HCT116 (cell line): ENCODE data around the gene TBC1D21. TPM values are rescaled to one million over a fixed set of nuclear protein-coding genes. Genes with fewer than 3 reads are reported as not detected.

ENCODE experiments used
- ATAC-seq: fragments of 200-7000 bp; cut with Tn5 transposase; 2 replicates; pipeline ENCODE4 v1.9.1; 2020; ENCODE audit warnings: mild to moderate bottlenecking, moderate library complexity
- BruUV-seq: library from RNA; stranded (reverse); fragments of 400-500 nt; replicated peaks from 2 replicates; lab custom pipeline; 2021; lab: Mats Ljungman, UMichigan
- CTCF ChIA-PET: fragments of 300-600 bp; sonication (Branson Sonifier 250); formaldehyde crosslinking; loops from one replicate; lab custom pipeline; 2021; ENCODE audit warnings: antibody characterized with exemption; lab: Charles Lee
- POLR2A ChIA-PET: fragments of 300-600, 350-600 bp; sonication (Branson Sonifier 250); formaldehyde crosslinking; loops from one replicate; lab custom pipeline; 2021; ENCODE audit warnings: antibody characterized with exemption; lab: Charles Lee
- RAD21 ChIA-PET, 2 experiments: fragments of 300-600 bp; sonication (Branson Sonifier 250); formaldehyde crosslinking; loops; one replicate each; lab custom pipeline; 2023; ENCODE audit warnings: low total read pairs in 2 of 2; ENCODE audit not compliant: uncharacterized antibody in 2 of 2, unreplicated experiment in 2 of 2, low non-redundant PET in 1 of 2; lab: Charles Lee
- DNase-seq: peaks from one replicate; pipeline ENCODE4 v3.0.0-alpha.2; 2010; ENCODE audit warnings: low read depth, low spot score
- H2AFZ ChIP-seq: fragments of 200-600 bp; shearing (Covaris generic), sonication (generic); 2 replicates; pipeline ENCODE4 v1.6.1; 2017; ENCODE audit warnings: low read depth, mixed run types, mixed read lengths, antibody characterized with exemption, low read length; ENCODE audit not compliant: poor library complexity, severe bottlenecking
- H3K27ac ChIP-seq: 2 replicates; pipeline ENCODE4 v1.5.1; 2012; ENCODE audit warnings: low read depth, low read length
- H3K27me3 ChIP-seq: fragments of 200-600 bp; sonication (generic); 2 replicates; pipeline ENCODE4 v1.6.1; 2016; ENCODE audit warnings: mixed run types, low read length, mixed read lengths; ENCODE audit not compliant: insufficient read depth
- H3K36me3 ChIP-seq, 2 experiments: fragments of 200-500 bp in 1 of 2; fragments of 200-600 bp in 1 of 2; sonication (Bioruptor generic) in 1 of 2; sonication (generic) in 1 of 2; 2 replicates each; pipeline versions ENCODE4 v1.5.1 to v1.6.1; 2014 to 2016; ENCODE audit warnings: low read length in 2 of 2, inconsistent platforms in 1 of 2, mixed read lengths in 1 of 2, mixed run types in 1 of 2; ENCODE audit not compliant: insufficient read depth in 2 of 2, control insufficient read depth in 1 of 2
- H3K4me1 ChIP-seq, 2 experiments: fragments of 200-600 bp in 1 of 2; sonication (generic) in 1 of 2; 2 replicates each; pipeline versions ENCODE4 v1.5.1 to v1.6.1; 2012 to 2017; ENCODE audit warnings: low read length in 2 of 2, inconsistent platforms in 1 of 2, mild to moderate bottlenecking in 1 of 2, mixed read lengths in 1 of 2, mixed run types in 1 of 2, moderate library complexity in 1 of 2; ENCODE audit not compliant: insufficient read depth in 2 of 2, control insufficient read depth in 1 of 2
- H3K4me2 ChIP-seq: fragments of 200-600 bp; sonication (generic); 2 replicates; pipeline ENCODE4 v1.6.1; 2017; ENCODE audit warnings: mixed run types, low read length, mixed read lengths
- H3K4me3 ChIP-seq, 2 experiments: fragments of 200-600 bp in 1 of 2; sonication (generic) in 1 of 2; replicated peaks in 1 of 2; 2 replicates each; pipeline ENCODE4 v1.5.1; 2011 to 2016; ENCODE audit warnings: low read length in 2 of 2, control low read depth in 1 of 2, low read depth in 1 of 2, mild to moderate bottlenecking in 1 of 2, mixed read lengths in 1 of 2, mixed run types in 1 of 2
- H3K79me2 ChIP-seq: fragments of 200-600 bp; sonication (generic); 2 replicates; pipeline ENCODE4 v1.6.1; 2017; ENCODE audit warnings: mild to moderate bottlenecking, mixed run types, low read length, moderate library complexity, mixed read lengths; ENCODE audit not compliant: insufficient read depth
- H3K9ac ChIP-seq: fragments of 200-600 bp; sonication (generic); 2 replicates; pipeline ENCODE4 v1.6.1; 2016; ENCODE audit warnings: low read length, mixed read lengths
- H3K9me2 ChIP-seq: fragments of 200-600 bp; sonication (generic), shearing (Covaris generic); 2 replicates; pipeline ENCODE4 v1.6.1; 2017; ENCODE audit warnings: mixed run types, mild to moderate bottlenecking, moderate library complexity; ENCODE audit not compliant: insufficient read depth
- H3K9me3 ChIP-seq, 2 experiments: fragments of 200-500 bp in 1 of 2; fragments of 200-600 bp in 1 of 2; sonication (Bioruptor generic) in 1 of 2; sonication (generic) in 1 of 2; 2 replicates each; pipeline ENCODE4 v1.6.1; 2014 to 2017; ENCODE audit warnings: low read length in 2 of 2, mixed read lengths in 2 of 2, inconsistent platforms in 1 of 2, low read depth in 1 of 2, mild to moderate bottlenecking in 1 of 2, mixed run types in 1 of 2, moderate library complexity in 1 of 2; ENCODE audit not compliant: control insufficient read depth in 1 of 2, insufficient read depth in 1 of 2
- H4K20me1 ChIP-seq: fragments of 200-600 bp; sonication (generic), shearing (Covaris generic); 2 replicates; pipeline ENCODE4 v1.6.1; 2017; ENCODE audit warnings: mixed run types, mild to moderate bottlenecking, moderate library complexity; ENCODE audit not compliant: insufficient read depth
- CEBPB ChIP-seq: IDR thresholded peaks from 2 replicates; pipeline ENCODE4 v1.6.1; 2012; ENCODE audit warnings: low read depth
- CTCF ChIP-seq, 3 experiments: fragments of 200-600 bp in 1 of 3; sonication (generic) in 1 of 3; IDR thresholded peaks in 2 of 3; conservative IDR thresholded peaks in 1 of 3; 2 replicates each; pipeline ENCODE4 v1.5.1; 2012 to 2017; ENCODE audit warnings: low read depth in 2 of 3, low read length in 2 of 3, antibody characterized with exemption in 1 of 3, borderline replicate concordance in 1 of 3, control low read depth in 1 of 3, mild to moderate bottlenecking in 1 of 3, mixed read lengths in 1 of 3, mixed run types in 1 of 3, moderate library complexity in 1 of 3; ENCODE audit not compliant: insufficient read depth in 1 of 3
- ELF1 ChIP-seq: IDR thresholded peaks from 2 replicates; pipeline ENCODE4 v1.6.1; 2012; ENCODE audit warnings: low read depth, borderline replicate concordance
- EZH2 ChIP-seq: fragments of 200-600 bp; sonication (generic); IDR thresholded peaks from 2 replicates; pipeline ENCODE4 v1.6.1; 2017; ENCODE audit warnings: antibody characterized with exemption, mixed run types
- MAX ChIP-seq: IDR thresholded peaks from 2 replicates; pipeline ENCODE4 v1.6.1; 2012
- POLR2A ChIP-seq: IDR thresholded peaks from 2 replicates; pipeline ENCODE4 v1.7.0; 2011; ENCODE audit warnings: borderline replicate concordance; ENCODE audit not compliant: insufficient read depth, insufficient read length; ENCODE audit errors: extremely low read depth
- POLR2AphosphoS5 ChIP-seq: IDR thresholded peaks from 2 replicates; pipeline ENCODE4 v1.6.1; 2011; ENCODE audit warnings: mild to moderate bottlenecking, low read depth, low read length, moderate library complexity
- SP1 ChIP-seq: IDR thresholded peaks from 2 replicates; pipeline ENCODE4 v1.6.1; 2012; ENCODE audit warnings: low read depth
- SRF ChIP-seq: IDR thresholded peaks from 2 replicates; pipeline ENCODE4 v1.6.1; 2012; ENCODE audit warnings: low read depth
- ZBTB33 ChIP-seq: IDR thresholded peaks from 2 replicates; pipeline ENCODE4 v1.6.1; 2011; ENCODE audit warnings: mild to moderate bottlenecking, low read length, moderate library complexity; ENCODE audit not compliant: insufficient replicate concordance; ENCODE audit errors: extremely low read depth
- ZNF274 ChIP-seq: fragments of 200-500 bp; sonication (Bioruptor generic); IDR thresholded peaks from 2 replicates; pipeline ENCODE4 v1.6.1; 2014; ENCODE audit warnings: mild to moderate bottlenecking, low read depth, low read length, inconsistent platforms
- intact Hi-C: fragments of 100-400 bp; cut with micrococcal nuclease; formaldehyde crosslinking; loops from 2 replicates; pipeline ENCODE4 v1.10.0; 2022
- total RNA-seq: library from RNA; stranded (reverse); gene quantifications from one replicate; pipeline ENCODE4 v1.2.1, GENCODE V29; 2021; ENCODE audit not compliant: unreplicated experiment

TBC1D21 gene
- total RNA-seq, 1 experiment from 2014 or later: not detected

GRCh38 chr15:73912030-73912596, 38.7 kb downstream of the TBC1D21 start:
- ChIA-PET POLR2A (no interaction called here), RAD21 (no interaction called here), CTCF (interaction anchor here (0.8 to 1.7 kb wide), 3 partner anchors 14 to 38 kb away, joined by 3 to 5 read pairs (median 3); partner anchors contain the start of gene TBC1D21)
- no peaks in the 10 kb centered on the region for H3K9me3 ChIP-seq
- no peaks in the 10 kb centered on the region for H3K36me3 ChIP-seq
- no peak overlapping the region for H3K27ac ChIP-seq
- H3K9ac ChIP-seq: no peak overlapping the region
- H3K4me2 ChIP-seq: no peak overlapping the region
- DNase-seq (no peak), ATAC-seq (no peak)
- H4K20me1 ChIP-seq: no peaks in the 10 kb centered on the region
- no TSS peak for BruUV-seq
- no peaks in the 10 kb centered on the region for H3K4me1 ChIP-seq
- H3K4me3 ChIP-seq: no peak overlapping the region
- no peak for TF ChIP-seq ZBTB33
- no peak for TF ChIP-seq POLR2A
- no peaks in the 10 kb centered on the region for H3K9me2 ChIP-seq
- H3K79me2 ChIP-seq: no peaks in the 10 kb centered on the region
- intact Hi-C loops: no loop called here
- H3K27me3 ChIP-seq: no peaks in the 10 kb centered on the region
- H2AFZ ChIP-seq: no peak overlapping the region

GRCh38 chr15:73914145-73914544, 40.8 kb downstream of the TBC1D21 start:
- no TSS peak for BruUV-seq
- Histone ChIP-seq H3K27me3 (no peaks in the 10 kb centered on the region), H4K20me1 (no peaks in the 10 kb centered on the region), H3K27ac (no peak overlapping the region), H2AFZ (no peak overlapping the region), H3K9ac (no peak overlapping the region), H3K36me3 (peaks cover 0 to 3% of the 10 kb centered on the region in 2 experiments; a peak in 1 of 4 replicates), H3K4me2 (no peak overlapping the region), H3K9me2 (no peaks in the 10 kb centered on the region), H3K9me3 (no peaks in the 10 kb centered on the region), H3K4me3 (no peak overlapping the region), H3K79me2 (no peaks in the 10 kb centered on the region), H3K4me1 (no peaks in the 10 kb centered on the region)
- ATAC-seq (no peak), DNase-seq (no peak)
- POLR2A ChIA-PET: no interaction called here
- intact Hi-C loops: no loop called here
- CTCF ChIA-PET: interaction anchor here (0.7 to 1.5 kb wide), 2 partner anchors 14 to 17 kb away, joined by 4 read pairs; no protein-coding TSS in a partner anchor
- RAD21 ChIA-PET: interaction anchor here in 1 of 2 experiments (0.5 kb wide), 1 partner anchor 106 kb away, joined by 4 read pairs; no protein-coding TSS in a partner anchor
- TF ChIP-seq CEBPB (no peak), MAX (no peak), POLR2AphosphoS5 (no peak), ZNF274 (no peak), SRF (no peak), SP1 (no peak), CTCF (IDR thresholded peaks at IDR 0.05 in 2 of 3, conservative IDR thresholded peaks at IDR 0.05 in 1 of 3; ENCODE audit: borderline replicate concordance in 1 of 3, insufficient read depth in 1 of 3, low read depth in 2 of 3, low read length in 2 of 3) (no peak), ELF1 (no peak), EZH2 (no peak), ZBTB33 (no peak)
